Thoracic aorta (tissue), 2 donors: ENCODE measurements around the gene TNFRSF8. TPM values are rescaled to one million over a fixed set of nuclear protein-coding genes. Genes with fewer than 3 reads are reported as not detected.

Experiments used
- ATAC-seq: fragments of 150-250 bp; one replicate; pipeline ENCODE4 v1.8.0; 2017; ENCODE audit warnings: low read depth; ENCODE audit not compliant: insufficient number of reproducible peaks, low FRiP score
- DNase-seq: peaks from one replicate; pipeline ENCODE4 v3.0.0-alpha.2; 2020; ENCODE audit warnings: low spot score
- H3K27ac ChIP-seq, 2 donors: fragments of 200-600 bp; sonication (generic); 1 replicate in 1 of 2; 2 replicates in 1 of 2; pipeline ENCODE4 v1.5.1; 2016; ENCODE audit warnings: mild to moderate bottlenecking in 2 of 2, moderate library complexity in 2 of 2
- H3K27me3 ChIP-seq: fragments of 200-600 bp; sonication (generic); replicated peaks from 2 replicates; pipeline ENCODE4 v1.6.0; 2016; ENCODE audit warnings: mild to moderate bottlenecking; ENCODE audit not compliant: insufficient read depth
- H3K36me3 ChIP-seq: fragments of 200-600 bp; sonication (generic); one replicate; pipeline ENCODE4 v1.5.1; 2016
- H3K4me1 ChIP-seq, 2 donors: fragments of 200-600 bp; sonication (generic); 1 replicate in 1 of 2; 2 replicates in 1 of 2; pipeline versions ENCODE4 v1.5.1 to v1.6.0; 2016; ENCODE audit warnings: low read depth in 2 of 2, mild to moderate bottlenecking in 1 of 2; ENCODE audit not compliant: control insufficient read depth in 1 of 2
- H3K4me3 ChIP-seq: fragments of 200-600 bp; sonication (generic); 2 replicates; pipeline ENCODE4 v1.5.1; 2016; ENCODE audit warnings: mild to moderate bottlenecking
- H3K9me3 ChIP-seq: fragments of 200-600 bp; sonication (generic); 2 replicates; pipeline ENCODE4 v1.5.1; 2016
- total RNA-seq, 2 donors: library from RNA; depleted of rRNA; stranded (reverse); fragments of >200 nt; gene quantifications; one replicate each; pipeline versions ENCODE4 v1.1.0 to v1.2.3, GENCODE V29; 2016
- TF ChIP-seq, protein P1 (sequence below): fragments of 200-600 bp; sonication (generic); IDR thresholded peaks from one replicate; pipeline ENCODE4 v1.5.1; 2019; ENCODE audit warnings: antibody characterized with exemption

TNFRSF8 gene
- total RNA-seq, 2 donors from 2014 or later, result 0.49 to 0.54 TPM

DNA sequence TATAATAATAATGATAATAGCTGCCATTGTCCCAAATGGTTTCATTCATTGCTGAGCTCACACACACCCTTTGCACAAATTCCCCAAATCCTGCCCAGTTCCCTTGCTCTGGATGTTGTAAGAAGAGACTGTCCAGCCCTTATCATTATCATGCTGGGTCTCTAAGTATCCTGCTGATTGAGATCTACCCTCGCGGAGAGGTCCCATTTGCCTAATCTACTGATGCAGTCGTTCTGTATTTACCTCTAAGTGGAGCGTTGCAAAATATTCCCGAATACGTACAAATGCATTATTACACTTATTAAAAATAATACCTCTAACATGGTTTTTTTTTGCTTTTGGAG, 51.2 kb downstream of the TNFRSF8 start:
- no peak for DNase-seq
- no peaks in the 10 kb centered on the region for H3K9me3 ChIP-seq
- no peak overlapping the region for H3K4me3 ChIP-seq
- H3K27ac ChIP-seq, result no peak overlapping the region
- H3K27me3 ChIP-seq, result no peaks in the 10 kb centered on the region
- ATAC-seq, result no peak
- H3K4me1 ChIP-seq, result peaks cover 0 to 10% of the 10 kb centered on the region in 2 donors
- H3K36me3 ChIP-seq, result no peaks in the 10 kb centered on the region
- TF ChIP-seq, protein P1, sequence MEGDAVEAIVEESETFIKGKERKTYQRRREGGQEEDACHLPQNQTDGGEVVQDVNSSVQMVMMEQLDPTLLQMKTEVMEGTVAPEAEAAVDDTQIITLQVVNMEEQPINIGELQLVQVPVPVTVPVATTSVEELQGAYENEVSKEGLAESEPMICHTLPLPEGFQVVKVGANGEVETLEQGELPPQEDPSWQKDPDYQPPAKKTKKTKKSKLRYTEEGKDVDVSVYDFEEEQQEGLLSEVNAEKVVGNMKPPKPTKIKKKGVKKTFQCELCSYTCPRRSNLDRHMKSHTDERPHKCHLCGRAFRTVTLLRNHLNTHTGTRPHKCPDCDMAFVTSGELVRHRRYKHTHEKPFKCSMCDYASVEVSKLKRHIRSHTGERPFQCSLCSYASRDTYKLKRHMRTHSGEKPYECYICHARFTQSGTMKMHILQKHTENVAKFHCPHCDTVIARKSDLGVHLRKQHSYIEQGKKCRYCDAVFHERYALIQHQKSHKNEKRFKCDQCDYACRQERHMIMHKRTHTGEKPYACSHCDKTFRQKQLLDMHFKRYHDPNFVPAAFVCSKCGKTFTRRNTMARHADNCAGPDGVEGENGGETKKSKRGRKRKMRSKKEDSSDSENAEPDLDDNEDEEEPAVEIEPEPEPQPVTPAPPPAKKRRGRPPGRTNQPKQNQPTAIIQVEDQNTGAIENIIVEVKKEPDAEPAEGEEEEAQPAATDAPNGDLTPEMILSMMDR, result no peak

GRCh38 chr1:12114916-12115315, 51.8 kb downstream of the TNFRSF8 start:
- ATAC-seq, result no peak
- H3K4me3 ChIP-seq, result no peak overlapping the region

GRCh38 chr1:12121212-12122003, 58.3 kb downstream of the TNFRSF8 start:
- Histone ChIP-seq H3K27ac (no peak overlapping the region), H3K9me3 (no peaks in the 10 kb centered on the region), H3K27me3 (no peaks in the 10 kb centered on the region), H3K4me1 (peaks cover 0 to 7% of the 10 kb centered on the region in 2 donors), H3K36me3 (no peaks in the 10 kb centered on the region), H3K4me3 (no peak overlapping the region)
- no peak for ATAC-seq
- DNase-seq, result no peak
- TF ChIP-seq, protein P1, result no peak

More at GRCh38 chr1:12114916-12115315, 51.8 kb downstream of the TNFRSF8 start:
- Histone ChIP-seq H3K4me1 (peaks cover 0 to 10% of the 10 kb centered on the region in 2 donors), H3K9me3 (no peaks in the 10 kb centered on the region), H3K36me3 (no peaks in the 10 kb centered on the region), H3K27ac (no peak overlapping the region), H3K27me3 (no peaks in the 10 kb centered on the region)
- TF ChIP-seq, protein P1, result no peak
- no peak for DNase-seq

DNA sequence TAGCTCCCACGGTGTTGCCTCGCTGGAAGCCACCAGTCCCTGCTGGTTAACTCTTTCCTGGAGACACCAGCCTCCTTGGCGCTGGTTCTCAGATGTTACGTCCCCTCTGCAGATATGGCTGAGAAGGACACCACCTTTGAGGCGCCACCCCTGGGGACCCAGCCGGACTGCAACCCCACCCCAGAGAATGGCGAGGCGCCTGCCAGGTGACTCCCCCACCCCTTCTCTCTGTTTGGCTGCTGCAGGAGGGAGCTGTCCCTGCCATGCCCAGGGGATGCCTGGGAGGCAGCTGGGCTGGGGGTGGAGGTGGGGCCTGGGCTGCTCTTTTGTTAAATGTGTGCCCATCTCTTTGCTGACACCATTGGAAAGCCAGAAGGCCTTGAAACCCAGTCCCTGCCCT, 60.1 kb downstream of the TNFRSF8 start:
- peaks cover 0 to 7% of the 10 kb centered on the region in 2 donors for H3K4me1 ChIP-seq
- no peak overlapping the region for H3K4me3 ChIP-seq
- TF ChIP-seq, protein P1, result no peak
- H3K27ac ChIP-seq, result no peak overlapping the region
- ATAC-seq (no peak), DNase-seq (no peak)
- H3K36me3 ChIP-seq, result no peaks in the 10 kb centered on the region
- no peaks in the 10 kb centered on the region for H3K9me3 ChIP-seq
- H3K27me3 ChIP-seq, result no peaks in the 10 kb centered on the region

- Histone ChIP-seq H3K27me3 (no peaks in the 10 kb centered on the region), H3K4me3 (no peak overlapping the region), H3K9me3 (no peaks in the 10 kb centered on the region), H3K36me3 (no peaks in the 10 kb centered on the region), H3K27ac (no peak overlapping the region), H3K4me1 (peaks cover 0 to 7% of the 10 kb centered on the region in 2 donors)
- peak; percentile 45 for DNase-seq
- ATAC-seq, result no peak
- TF ChIP-seq, protein P1, result peak; percentile 97
These were observed 61.8 kb downstream of the TNFRSF8 start for GRCh38 chr1:12124693-12125421.
